Right lobe of liver (tissue), 4 donors: ENCODE measurements around the gene INTS3.

Experiments
- POLR2A ChIP-seq: fragments of 450-650 bp; IDR thresholded peaks from one replicate; pipeline ENCODE4 v1.6.1; 2017; ENCODE audit warnings: antibody characterized with exemption, mild to moderate bottlenecking
- TF ChIP-seq, protein P1 (sequence below), 4 donors: fragments of 200-600 bp in 3 of 4; fragments of 450-650 bp in 1 of 4; IDR thresholded peaks; one replicate each; pipeline versions ENCODE4 v1.5.1 to v1.8.0; 2016 to 2022; ENCODE audit warnings: antibody characterized with exemption in 4 of 4, mild to moderate bottlenecking in 2 of 4
- donor health status: DM: no; HTN: no; CAD: no.
- donor health status: DM: no; HTN: no; CAD: no.
- donor health status: DM: no; HTN: yes; CAD: no.

DNA sequence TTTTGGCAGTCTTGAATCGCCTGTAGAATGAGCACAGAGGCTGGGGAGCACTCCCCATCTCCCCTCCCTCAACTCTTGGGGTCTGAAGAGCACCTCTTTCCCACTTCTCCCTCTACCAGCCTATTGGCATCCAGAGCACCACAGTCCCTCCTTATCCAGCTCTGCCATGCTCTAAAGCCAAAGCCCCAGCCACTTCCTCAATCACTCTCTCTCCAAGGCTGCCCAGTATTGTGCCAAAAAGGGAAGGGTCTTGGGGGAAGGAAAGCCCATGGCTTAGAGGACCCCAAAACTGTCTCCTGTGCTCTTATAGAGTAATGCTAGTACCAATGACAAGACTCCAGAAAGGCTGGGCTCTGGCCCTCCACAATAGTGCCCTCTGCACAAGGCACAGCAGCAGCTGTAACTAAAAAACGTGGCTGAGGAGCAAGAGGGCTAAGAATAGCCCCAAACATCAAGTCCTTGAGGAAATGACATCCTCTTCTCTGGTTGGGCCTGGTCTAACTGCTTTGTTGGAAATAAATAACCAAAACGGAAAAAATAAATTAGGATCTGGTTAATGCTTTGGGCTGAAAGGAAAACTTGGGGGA is 75.7 kb downstream of the INTS3 start:
- TF ChIP-seq POLR2A: no peak
- TF ChIP-seq, protein P1, sequence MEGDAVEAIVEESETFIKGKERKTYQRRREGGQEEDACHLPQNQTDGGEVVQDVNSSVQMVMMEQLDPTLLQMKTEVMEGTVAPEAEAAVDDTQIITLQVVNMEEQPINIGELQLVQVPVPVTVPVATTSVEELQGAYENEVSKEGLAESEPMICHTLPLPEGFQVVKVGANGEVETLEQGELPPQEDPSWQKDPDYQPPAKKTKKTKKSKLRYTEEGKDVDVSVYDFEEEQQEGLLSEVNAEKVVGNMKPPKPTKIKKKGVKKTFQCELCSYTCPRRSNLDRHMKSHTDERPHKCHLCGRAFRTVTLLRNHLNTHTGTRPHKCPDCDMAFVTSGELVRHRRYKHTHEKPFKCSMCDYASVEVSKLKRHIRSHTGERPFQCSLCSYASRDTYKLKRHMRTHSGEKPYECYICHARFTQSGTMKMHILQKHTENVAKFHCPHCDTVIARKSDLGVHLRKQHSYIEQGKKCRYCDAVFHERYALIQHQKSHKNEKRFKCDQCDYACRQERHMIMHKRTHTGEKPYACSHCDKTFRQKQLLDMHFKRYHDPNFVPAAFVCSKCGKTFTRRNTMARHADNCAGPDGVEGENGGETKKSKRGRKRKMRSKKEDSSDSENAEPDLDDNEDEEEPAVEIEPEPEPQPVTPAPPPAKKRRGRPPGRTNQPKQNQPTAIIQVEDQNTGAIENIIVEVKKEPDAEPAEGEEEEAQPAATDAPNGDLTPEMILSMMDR (IDR thresholded peaks at IDR 0.05): no peak
